Measurements from ENCODE around the gene MTMR10.

- TF ChIP-seq MXI1 (IDR thresholded peaks at IDR 0.05; ENCODE audit: borderline replicate concordance, low read depth, low read length) (no peak), CTCF (conservative IDR thresholded peaks at IDR 0.05; ENCODE audit: low read depth, low read length) (no peak)
Observed at GRCh38 chr15:30904812-30905211, 86.6 kb downstream of the MTMR10 start.
